GM23248 (cell line): Measurements from ENCODE around the gene HSD3B7.

Experiments
- EZH2 ChIP-seq: fragments of 200-600 bp; sonication (generic); IDR thresholded peaks from 2 replicates; pipeline ENCODE4 v1.6.1; 2018; ENCODE audit warnings: antibody characterized with exemption, mild to moderate bottlenecking; ENCODE audit not compliant: insufficient read depth, poor library complexity, severe bottlenecking
- EZH2phosphoT487 ChIP-seq: fragments of 200-600 bp; sonication (generic); IDR thresholded peaks from 2 replicates; pipeline ENCODE4 v1.6.1; 2018; ENCODE audit warnings: antibody characterized with exemption, moderate library complexity, mild to moderate bottlenecking, low read depth; ENCODE audit not compliant: insufficient read depth

- TF ChIP-seq EZH2phosphoT487, result no peak
- TF ChIP-seq EZH2, result no peak
These were observed 5.0 kb upstream of the HSD3B7 start for GRCh38 chr16:30980023-30980371.
